Measurements from ENCODE around the gene GOLT1B. TPM values are rescaled to one million over a fixed set of nuclear protein-coding genes. Genes with fewer than 3 reads are reported as not detected.

Gene GOLT1B
- total RNA-seq, 1 donor from 2014 or later: 34.6 TPM

GRCh38 chr12:21562859-21563258 is 61.3 kb downstream of the GOLT1B start:
- DNase-seq (ENCODE audit: low spot score): no peak

- no peak for DNase-seq (ENCODE audit: low spot score)
These were observed 64.8 kb downstream of the GOLT1B start for GRCh38 chr12:21566223-21566906.

- DNase-seq (ENCODE audit: low spot score): no peak
These were observed 65.4 kb downstream of the GOLT1B start for GRCh38 chr12:21566907-21567394.

Other genes starting within 250 kb of the GOLT1B start
- not detected for gene SLCO1A2, start 166.9 kb upstream of the GOLT1B start, total RNA-seq
- gene IAPP, start 128.9 kb upstream of the GOLT1B start, total RNA-seq: not detected
- 16.5 TPM for gene PYROXD1, start 64.1 kb upstream of the GOLT1B start, total RNA-seq
- gene RECQL, start 154 bp upstream of the GOLT1B start, total RNA-seq: 34.1 TPM
- 0.45 TPM for gene SPX, start 24.5 kb downstream of the GOLT1B start, total RNA-seq
- 0.10 TPM for gene GYS2, start 103.1 kb downstream of the GOLT1B start, total RNA-seq
- 900 TPM for gene LDHB, start 156.1 kb downstream of the GOLT1B start, total RNA-seq

Data from mesenteric fat pad (tissue), 1 donor.